Body of pancreas (tissue), 4 donors: ENCODE measurements around the gene SLC25A12.

ENCODE experiments used
- POLR2A ChIP-seq, 3 donors: fragments of 450-650 bp; IDR thresholded peaks; one replicate each; pipeline ENCODE4 v1.6.1; 2016; ENCODE audit warnings: antibody characterized with exemption in 3 of 3, mild to moderate bottlenecking in 2 of 3
- TF ChIP-seq, protein P1 (sequence below), 7 experiments: fragments of 450-650 bp in 4 of 7; fragments of 200-600 bp in 3 of 7; sonication (generic) in 3 of 7; IDR thresholded peaks; one replicate each; pipeline ENCODE4 v1.5.1; 2016 to 2019; ENCODE audit warnings: antibody characterized with exemption in 7 of 7

DNA sequence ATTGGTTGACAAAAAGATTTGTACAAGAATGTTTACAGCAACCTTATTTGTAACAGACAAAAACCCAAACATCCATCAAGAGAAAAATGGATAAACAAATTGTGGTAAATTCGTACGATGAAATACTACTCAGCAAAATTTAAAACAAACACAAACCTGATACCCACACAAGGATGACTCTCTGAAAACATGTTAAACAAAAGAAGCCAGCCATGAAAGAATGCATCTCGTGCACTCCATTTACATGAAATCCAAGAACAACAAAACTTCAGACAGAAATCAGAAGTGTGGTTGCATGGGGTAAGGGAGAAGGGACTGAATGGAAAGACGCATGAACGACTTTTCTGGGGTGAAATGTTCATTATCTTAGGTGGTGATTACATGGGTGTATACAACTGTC, 93.4 kb downstream of the SLC25A12 start:
- TF ChIP-seq, protein P1, sequence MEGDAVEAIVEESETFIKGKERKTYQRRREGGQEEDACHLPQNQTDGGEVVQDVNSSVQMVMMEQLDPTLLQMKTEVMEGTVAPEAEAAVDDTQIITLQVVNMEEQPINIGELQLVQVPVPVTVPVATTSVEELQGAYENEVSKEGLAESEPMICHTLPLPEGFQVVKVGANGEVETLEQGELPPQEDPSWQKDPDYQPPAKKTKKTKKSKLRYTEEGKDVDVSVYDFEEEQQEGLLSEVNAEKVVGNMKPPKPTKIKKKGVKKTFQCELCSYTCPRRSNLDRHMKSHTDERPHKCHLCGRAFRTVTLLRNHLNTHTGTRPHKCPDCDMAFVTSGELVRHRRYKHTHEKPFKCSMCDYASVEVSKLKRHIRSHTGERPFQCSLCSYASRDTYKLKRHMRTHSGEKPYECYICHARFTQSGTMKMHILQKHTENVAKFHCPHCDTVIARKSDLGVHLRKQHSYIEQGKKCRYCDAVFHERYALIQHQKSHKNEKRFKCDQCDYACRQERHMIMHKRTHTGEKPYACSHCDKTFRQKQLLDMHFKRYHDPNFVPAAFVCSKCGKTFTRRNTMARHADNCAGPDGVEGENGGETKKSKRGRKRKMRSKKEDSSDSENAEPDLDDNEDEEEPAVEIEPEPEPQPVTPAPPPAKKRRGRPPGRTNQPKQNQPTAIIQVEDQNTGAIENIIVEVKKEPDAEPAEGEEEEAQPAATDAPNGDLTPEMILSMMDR (IDR thresholded peaks at IDR 0.05): no peak
- TF ChIP-seq POLR2A (IDR thresholded peaks at IDR 0.05): no peak
